ENCODE results near the gene ACSF2.
A peak's percentile ranks its signal among the peaks of the same experiment; 100 is the strongest.
"Not testable (repeated sequence)": the region's sequence is repeated elsewhere in the genome, so short reads cannot be mapped to it uniquely, and the experiment has no call there.

ACSF2 gene

DNA sequence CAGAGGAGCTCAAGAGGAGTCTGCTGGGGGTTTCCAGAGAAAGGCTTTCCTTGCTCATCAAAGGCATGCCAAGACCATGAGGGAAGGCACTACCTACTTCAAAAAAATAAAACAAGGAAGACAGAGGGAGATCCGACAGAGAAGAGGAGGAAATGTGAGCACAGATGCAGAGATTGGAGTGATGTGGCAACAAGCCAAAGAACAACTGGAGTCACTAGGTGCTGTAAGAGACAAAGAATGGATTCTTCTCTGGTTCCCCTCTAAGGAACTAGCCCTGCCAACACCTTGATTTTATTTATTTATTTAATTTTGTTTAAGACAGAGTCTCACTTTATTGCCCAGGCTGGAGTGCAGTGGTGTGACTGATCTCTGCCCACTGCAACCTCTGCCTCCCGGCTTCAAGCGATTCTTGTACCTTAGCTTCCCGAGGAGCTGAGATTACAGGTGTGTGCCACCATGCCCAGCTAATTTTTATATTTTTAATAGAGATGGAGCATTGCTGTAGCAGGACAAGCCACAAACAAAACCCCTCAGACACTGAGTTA, 13.8 kb upstream of the ACSF2 start:
- DNase-seq (ENCODE audit: low spot score): no peak
- TF ChIP-seq, protein P1, sequence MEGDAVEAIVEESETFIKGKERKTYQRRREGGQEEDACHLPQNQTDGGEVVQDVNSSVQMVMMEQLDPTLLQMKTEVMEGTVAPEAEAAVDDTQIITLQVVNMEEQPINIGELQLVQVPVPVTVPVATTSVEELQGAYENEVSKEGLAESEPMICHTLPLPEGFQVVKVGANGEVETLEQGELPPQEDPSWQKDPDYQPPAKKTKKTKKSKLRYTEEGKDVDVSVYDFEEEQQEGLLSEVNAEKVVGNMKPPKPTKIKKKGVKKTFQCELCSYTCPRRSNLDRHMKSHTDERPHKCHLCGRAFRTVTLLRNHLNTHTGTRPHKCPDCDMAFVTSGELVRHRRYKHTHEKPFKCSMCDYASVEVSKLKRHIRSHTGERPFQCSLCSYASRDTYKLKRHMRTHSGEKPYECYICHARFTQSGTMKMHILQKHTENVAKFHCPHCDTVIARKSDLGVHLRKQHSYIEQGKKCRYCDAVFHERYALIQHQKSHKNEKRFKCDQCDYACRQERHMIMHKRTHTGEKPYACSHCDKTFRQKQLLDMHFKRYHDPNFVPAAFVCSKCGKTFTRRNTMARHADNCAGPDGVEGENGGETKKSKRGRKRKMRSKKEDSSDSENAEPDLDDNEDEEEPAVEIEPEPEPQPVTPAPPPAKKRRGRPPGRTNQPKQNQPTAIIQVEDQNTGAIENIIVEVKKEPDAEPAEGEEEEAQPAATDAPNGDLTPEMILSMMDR (IDR thresholded peaks at IDR 0.05; ENCODE audit: extremely low read depth, insufficient read depth, missing control alignments): no peak
- in situ Hi-C loops (cut with MboI; ENCODE audit: low pct_unique_long_range_greater_than_20kb, low sequenced_read_pairs, unreplicated experiment): no loop called here

DNA sequence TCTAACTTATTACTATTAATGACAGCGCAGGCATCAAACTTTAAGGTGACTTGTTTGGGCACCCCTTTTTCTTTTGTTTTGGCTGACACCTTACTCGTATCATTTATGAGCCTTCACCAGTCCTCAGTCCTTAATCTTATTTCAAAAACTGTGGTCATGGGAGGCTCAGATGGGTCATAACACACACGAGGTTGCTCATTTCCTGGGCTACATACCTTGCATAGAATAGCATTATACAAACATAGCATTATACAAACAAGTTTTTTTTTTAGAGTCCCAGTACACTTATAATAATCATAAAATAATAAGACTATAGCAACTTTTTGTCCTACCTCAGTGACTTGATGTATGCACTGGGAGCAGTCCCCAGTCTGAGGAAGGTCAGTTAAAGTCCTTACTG, 11.2 kb upstream of the ACSF2 start:
- in situ Hi-C loops (cut with MboI; ENCODE audit: low pct_unique_long_range_greater_than_20kb, low sequenced_read_pairs, unreplicated experiment): no loop called here
- TF ChIP-seq, protein P1 (IDR thresholded peaks at IDR 0.05; ENCODE audit: extremely low read depth, insufficient read depth, missing control alignments): no peak
- no peak for DNase-seq (ENCODE audit: low spot score)

DNA sequence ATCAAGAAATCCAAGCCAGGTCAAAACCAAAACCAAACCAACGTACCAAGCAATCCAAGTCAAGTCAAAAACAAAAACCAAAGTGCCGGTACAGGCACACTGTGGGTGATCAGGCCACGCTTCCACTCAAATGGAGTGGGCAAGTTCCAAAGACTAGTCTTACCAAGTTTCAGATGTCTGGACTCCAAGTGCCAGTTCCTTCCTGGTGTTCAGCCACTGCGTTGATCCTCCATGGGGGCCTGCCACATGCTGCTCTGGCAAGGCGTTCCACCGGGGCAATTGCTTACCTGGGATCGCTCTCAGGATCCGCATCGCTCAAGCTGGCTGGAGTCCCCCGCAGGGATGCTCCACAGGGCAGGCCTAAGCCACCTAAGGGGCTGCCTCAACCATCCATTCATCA, 6.4 kb upstream of the ACSF2 start:
- DNase-seq (ENCODE audit: low spot score); in situ Hi-C loops (cut with MboI; ENCODE audit: low pct_unique_long_range_greater_than_20kb, low sequenced_read_pairs, unreplicated experiment): not testable (repeated sequence)

DNA sequence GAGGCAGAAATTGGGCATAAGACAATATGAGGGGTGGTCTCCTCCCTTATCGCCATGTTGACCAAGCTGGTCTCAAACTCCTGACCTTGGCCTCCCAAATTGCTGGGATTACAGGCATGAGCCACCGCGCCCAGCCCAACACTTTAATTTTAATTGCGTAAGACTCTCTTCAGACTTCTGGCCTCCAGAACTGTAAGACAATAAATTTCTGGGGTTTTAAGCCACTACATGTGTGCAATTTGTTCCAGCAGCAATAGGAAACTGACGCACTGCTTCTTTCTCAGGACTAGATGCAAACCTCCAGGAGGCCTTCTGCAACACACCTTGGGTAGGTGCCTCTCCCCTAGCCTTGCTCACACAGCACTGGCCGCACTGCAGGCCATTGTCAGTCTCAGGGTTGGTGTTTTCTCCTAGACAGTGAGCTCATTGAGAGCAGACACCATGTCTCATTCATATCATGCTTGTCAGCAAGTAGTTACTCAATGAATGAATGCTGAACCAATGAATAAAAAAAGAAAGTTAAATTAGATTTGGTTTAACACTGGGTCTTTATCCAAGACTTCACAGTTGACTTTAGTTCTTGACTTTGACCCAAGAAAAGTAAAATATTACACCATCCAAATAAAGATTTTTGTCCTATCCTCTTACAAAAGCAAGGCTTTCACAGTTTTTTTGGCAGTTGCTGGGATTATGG, 5.5 kb upstream of the ACSF2 start:
- in situ Hi-C loops (cut with MboI; ENCODE audit: low pct_unique_long_range_greater_than_20kb, low sequenced_read_pairs, unreplicated experiment): no loop called here
- TF ChIP-seq, protein P1 (IDR thresholded peaks at IDR 0.05; ENCODE audit: extremely low read depth, insufficient read depth, missing control alignments): no peak
- DNase-seq (ENCODE audit: low spot score): no peak

DNA sequence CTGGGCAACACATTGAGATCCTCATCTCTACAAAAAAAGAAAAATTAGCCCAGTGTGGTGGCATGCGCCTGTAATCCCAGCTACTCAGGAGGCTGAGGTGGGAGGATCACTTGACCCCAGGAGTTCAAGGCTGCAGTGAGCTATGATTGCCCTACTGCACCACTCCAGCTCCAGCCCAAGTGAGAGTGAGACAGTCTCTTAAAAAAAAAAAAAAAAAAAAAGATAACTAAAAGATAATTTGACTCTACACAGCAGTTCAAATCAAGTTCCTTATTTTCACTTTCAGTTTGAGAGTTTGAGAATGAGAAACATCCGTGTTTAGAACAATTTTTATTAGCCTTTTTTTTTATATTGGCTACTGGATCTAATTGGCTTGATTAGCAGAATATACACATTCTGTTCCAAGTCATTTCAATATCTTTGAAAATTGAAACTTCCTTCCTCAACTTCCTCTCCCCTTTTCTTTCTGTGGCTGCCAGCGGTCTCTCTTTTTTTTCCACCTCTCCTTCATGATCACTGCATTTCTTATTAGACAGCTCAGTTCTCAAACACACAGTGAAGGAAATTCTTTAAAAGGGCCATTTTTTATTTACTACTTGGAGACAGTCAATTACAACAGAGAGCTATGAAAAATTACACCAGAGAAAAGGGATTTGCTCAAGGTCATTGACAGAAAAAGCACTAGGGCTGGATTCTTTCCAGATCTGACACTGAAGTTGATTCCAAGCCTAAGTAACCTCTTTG, 4.5 kb upstream of the ACSF2 start:
- peak; percentile 66 for DNase-seq (ENCODE audit: low spot score)
- in situ Hi-C loops (cut with MboI; ENCODE audit: low pct_unique_long_range_greater_than_20kb, low sequenced_read_pairs, unreplicated experiment): no loop called here

DNA sequence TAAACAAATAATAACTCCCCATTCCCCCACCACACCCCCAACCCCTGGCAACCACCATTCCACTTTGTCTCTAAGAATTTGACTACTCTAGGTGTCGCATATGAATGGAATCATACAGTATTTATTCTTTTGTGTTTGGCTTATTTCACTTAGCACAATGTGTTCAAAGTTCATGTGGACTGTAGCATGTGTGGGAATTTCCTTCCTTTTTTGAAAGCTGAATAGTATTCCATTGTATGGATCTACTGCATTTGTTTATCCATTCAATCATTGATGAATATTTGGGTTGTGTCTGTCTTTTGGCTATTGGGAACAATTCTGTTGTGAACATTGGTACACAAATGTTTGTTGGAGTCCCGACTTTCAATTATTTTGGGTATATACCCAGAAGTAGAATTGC, 3.3 kb upstream of the ACSF2 start:
- in situ Hi-C loops (cut with MboI; ENCODE audit: low pct_unique_long_range_greater_than_20kb, low sequenced_read_pairs, unreplicated experiment): no loop called here

More for the DNA sequence above, 4.5 kb upstream of the ACSF2 start:
- TF ChIP-seq, protein P1 (IDR thresholded peaks at IDR 0.05; ENCODE audit: extremely low read depth, insufficient read depth, missing control alignments): no peak

More for the DNA sequence above, 3.3 kb upstream of the ACSF2 start:
- DNase-seq (ENCODE audit: low spot score): no peak
- TF ChIP-seq, protein P1 (IDR thresholded peaks at IDR 0.05; ENCODE audit: extremely low read depth, insufficient read depth, missing control alignments): no peak
